ENCODE data around the gene STH.

The STH gene

DNA sequence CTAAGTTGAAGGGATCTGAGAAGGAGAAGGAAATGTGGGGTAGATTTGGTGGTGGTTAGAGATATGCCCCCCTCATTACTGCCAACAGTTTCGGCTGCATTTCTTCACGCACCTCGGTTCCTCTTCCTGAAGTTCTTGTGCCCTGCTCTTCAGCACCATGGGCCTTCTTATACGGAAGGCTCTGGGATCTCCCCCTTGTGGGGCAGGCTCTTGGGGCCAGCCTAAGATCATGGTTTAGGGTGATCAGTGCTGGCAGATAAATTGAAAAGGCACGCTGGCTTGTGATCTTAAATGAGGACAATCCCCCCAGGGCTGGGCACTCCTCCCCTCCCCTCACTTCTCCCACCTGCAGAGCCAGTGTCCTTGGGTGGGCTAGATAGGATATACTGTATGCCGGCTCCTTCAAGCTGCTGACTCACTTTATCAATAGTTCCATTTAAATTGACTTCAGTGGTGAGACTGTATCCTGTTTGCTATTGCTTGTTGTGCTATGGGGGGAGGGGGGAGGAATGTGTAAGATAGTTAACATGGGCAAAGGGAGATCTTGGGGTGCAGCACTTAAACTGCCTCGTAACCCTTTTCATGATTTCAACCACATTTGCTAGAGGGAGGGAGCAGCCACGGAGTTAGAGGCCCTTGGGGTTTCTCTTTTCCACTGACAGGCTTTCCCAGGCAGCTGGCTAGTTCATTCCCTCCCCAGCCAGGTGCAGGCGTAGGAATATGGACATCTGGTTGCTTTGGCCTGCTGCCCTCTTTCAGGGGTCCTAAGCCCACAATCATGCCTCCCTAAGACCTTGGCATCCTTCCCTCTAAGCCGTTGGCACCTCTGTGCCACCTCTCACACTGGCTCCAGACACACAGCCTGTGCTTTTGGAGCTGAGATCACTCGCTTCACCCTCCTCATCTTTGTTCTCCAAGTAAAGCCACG, 28.3 kb downstream of the STH start:
- DNase-seq (ENCODE audit: low spot score) = no peak

DNA sequence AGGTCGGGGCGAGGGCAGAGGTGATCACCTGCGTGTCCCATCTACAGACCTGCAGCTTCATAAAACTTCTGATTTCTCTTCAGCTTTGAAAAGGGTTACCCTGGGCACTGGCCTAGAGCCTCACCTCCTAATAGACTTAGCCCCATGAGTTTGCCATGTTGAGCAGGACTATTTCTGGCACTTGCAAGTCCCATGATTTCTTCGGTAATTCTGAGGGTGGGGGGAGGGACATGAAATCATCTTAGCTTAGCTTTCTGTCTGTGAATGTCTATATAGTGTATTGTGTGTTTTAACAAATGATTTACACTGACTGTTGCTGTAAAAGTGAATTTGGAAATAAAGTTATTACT, 28.9 kb downstream of the STH start:
- no peak for DNase-seq (ENCODE audit: low spot score)

DNA sequence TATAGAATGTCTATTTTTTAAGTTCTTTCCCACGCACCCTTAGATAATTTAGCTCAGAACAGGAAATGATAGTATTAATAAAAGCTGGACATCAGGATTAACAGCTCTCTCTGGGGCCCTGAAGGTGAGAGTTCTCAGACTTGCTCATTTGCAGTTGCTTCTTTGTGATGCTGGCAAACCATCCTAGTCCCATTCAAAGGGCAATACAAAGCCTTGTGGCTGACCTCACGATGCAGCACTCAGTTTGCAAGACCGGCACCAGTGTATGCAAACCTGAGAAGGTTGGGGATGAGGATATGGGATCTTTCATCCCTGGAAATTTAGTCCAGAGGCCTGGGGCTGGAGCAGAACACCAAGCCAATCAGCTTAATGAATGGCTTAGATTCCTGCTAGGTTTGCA, 29.3 kb downstream of the STH start:
- DNase-seq (ENCODE audit: low spot score) = no peak

DNA sequence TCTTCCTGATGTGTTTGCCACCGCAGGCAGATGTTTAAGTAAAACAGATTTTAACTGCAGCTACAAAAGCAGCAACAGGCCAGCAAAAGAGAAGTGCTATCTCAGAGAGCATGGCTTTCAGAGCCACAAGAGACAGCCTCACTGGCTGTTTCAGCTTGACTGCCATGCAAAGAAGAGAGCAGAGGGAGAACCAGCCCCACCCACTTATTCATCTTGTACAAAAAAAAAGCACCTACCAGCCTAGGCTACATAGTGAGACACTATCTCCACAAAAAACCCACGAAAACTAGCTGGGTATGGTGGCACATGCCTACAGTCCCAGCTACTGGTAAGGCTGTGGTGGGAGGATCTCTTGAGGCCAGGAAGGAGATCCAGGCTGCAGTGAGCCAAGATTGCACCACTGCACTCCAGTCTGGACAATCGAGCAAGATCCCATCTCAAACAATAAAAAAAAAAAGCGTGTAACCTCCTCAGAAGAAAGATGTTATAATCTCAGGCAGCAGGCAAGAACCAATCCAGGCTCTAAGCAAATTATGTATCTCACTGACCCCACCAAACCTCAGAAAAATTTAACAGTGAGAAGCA, 30.0 kb downstream of the STH start:
- no peak for DNase-seq (ENCODE audit: low spot score)

DNA sequence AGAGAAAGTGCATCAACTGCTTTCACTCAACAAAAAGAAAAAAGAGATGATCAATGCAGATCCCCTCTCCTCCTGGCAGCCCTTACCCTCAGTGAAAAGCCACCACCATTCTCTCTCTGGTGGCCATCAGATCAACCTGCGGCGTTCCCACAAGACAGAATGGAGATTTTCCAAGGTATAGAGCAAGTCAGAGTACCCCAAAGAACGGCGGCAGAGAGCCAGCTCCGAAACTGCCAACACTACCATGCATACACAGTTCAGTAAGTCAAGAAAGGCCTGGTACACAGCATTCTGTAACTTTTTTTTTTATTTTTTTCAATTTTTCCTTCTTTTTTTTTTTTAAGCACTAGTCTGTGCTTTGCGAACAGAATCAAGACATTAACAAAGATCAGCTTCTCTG, 30.6 kb downstream of the STH start:
- DNase-seq (ENCODE audit: low spot score) = no peak

DNA sequence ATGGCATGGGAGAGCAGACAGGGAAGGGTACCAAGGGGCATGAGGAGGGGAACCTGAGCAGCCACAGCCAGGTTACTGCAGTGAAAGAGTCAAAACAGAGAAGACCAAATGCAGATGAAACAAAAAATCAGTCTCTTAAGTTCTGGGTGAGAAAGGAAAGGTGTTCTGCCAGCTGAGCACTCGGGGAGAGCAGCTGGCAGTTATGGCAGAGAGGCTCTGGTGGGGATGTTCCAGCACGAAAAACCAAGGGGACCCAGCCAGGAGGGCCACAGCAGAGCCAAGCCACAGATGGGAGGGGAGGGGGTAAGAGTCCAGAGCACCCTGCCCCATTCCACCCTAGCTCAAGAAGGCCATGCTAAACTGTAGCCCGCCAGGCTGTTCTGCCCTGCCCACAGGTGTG, 31.7 kb downstream of the STH start:
- no peak for DNase-seq (ENCODE audit: low spot score)

DNA sequence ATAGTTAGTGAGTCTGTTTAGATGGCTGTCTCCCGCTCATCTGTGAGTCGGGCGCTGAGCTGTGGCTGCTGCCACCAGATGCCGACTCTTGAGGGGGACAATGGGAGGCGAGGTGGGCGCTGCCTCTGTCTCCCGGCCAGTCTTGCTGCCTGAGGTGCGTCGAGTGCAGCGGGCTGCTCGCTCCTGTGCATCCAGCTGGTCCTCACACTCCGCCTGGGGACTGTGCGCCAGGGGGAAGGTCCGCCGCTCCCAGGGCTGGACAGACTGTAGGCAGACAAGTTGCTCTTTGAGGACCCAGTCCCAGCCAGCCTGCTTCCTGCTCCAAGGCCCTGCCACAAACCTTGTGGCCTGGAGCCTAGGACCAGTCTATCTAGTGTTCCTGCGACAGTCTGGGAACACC, 32.4 kb downstream of the STH start:
- no peak for DNase-seq (ENCODE audit: low spot score)

DNA sequence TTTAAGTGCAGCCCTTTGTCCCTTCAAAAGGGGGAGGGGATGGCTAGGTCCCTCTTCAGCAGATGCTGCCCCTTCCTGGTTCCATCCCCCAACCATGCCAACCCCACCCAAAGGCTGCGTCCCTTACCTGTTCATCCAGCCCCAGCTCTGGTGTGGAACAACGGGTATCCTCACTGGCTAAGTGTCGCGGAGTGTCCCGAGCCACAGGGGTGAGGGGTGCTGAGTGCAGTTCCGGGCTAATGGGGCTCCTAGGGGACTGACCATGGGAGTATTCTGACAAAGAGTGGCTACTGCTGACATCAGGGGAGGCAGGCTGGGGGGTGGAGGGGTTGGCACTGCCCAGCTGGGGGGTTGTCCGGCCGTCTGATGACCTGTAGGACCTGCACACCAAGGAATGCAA, 32.9 kb downstream of the STH start:
- no peak for DNase-seq (ENCODE audit: low spot score)

DNA sequence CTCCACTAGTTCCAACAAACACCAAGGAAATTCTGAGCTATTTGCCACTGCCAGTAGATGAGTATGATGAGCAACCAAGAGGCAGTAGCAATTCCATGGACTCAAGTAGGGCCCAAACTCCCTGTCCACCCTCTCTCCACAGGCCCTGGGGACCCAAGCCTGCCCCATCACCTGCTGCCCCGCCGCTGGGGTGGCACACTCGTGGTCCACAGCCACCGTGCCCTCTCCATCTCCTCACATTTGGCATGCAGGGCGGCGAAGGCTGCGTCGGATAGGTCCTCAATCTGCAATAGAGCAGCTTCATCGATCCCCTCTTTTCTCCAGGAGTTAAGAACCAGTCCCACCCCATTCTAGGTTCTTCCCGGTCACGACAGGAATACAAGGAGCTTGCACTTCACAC, 33.9 kb downstream of the STH start:
- DNase-seq (ENCODE audit: low spot score) = no peak

DNA sequence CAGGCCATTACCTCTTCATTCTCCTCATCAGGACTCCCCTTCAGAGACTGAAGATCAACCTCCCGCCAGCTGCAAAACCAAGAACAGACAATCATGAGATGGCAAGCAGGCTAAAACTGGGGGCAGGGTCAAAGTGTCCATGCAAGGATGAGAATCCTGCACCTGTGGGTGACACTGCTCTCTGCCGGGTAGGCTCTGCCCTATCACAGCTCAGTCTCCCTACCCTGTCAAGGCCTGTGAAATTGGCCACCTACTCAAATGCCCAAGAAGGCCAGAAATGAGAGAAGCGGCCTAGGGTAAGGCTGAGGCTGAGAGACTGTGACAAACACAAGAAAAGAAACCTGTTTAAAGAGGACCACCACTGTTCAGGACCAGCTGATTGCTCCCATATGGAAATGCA, 34.3 kb downstream of the STH start:
- DNase-seq (ENCODE audit: low spot score) = no peak

DNA sequence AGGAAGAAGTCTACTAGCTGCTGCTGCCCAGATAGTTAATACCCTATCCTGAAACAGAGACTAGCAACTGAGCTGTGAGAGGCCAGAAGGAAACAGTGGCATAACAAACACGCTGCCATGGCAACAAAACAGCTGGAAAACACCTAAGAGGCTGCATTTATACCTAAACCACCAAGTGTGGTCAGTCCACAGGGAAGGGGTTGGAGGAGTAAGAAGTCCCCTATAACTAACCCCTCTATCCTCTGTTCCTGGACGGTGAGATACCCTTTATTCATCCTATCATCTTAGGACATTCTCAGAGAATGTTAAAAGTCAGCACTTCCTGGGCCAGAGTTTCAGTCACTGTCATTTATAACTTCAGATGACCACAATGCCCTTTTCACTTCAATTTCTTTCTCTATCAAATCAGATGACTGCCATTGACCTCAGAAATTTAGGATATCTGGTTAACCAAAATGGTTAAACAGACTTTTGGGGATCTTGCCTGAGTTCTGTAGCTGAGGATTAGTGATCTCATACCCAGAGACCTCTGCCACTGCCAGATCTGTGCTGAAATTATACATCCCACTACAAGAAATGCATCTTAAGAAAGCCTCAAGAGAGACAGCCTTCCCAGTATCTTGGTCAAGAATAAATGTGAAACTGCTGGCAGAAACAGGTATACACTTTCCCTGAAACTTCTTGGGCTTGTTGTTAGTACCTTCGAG, 36.2 kb downstream of the STH start:
- DNase-seq (ENCODE audit: low spot score) = no peak

DNA sequence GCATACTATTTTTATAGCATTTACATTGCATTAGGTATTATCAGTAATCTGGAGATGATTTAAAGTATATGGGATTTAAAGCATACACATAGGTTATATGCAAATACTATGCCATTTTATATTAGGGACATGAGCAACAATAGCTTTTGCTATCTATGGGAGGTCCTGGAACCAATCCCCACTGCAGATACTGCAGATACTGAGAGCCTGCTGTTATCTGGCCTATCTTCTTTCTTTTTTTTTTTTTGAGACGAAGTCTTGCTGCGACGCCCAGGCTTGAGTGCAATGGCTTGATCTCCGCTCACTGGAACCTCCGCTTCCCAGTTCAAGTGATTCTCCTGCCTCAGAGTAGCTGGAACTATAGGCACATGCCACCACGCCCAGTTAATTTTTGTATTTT, 37.4 kb downstream of the STH start:
- DNase-seq (ENCODE audit: low spot score) = no peak

DNA sequence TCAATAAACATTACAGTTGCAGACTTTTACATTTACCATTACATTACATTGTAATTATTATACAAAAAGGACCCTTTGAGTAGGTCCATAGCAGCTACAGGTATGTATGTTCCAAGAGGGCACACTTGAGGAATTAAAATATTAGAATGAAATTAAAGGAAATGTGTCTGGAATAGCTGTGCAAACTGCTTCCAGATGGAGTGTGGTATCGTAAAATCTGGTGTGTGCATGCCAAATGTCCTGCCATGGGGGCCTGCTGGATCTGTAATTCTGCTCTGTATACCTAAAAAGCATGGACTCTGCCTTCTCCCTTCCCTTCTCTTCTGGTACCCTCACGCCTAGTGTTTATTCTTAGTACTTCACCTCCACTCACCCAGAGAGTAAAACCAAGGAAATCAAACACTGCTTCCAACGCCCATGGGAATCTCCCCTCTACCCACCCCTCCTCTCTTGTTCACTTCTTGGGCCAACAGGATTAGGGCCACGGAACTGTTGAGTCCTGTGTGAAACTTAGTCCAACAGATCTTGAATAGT, 38.7 kb downstream of the STH start:
- no peak for DNase-seq (ENCODE audit: low spot score)

DNA sequence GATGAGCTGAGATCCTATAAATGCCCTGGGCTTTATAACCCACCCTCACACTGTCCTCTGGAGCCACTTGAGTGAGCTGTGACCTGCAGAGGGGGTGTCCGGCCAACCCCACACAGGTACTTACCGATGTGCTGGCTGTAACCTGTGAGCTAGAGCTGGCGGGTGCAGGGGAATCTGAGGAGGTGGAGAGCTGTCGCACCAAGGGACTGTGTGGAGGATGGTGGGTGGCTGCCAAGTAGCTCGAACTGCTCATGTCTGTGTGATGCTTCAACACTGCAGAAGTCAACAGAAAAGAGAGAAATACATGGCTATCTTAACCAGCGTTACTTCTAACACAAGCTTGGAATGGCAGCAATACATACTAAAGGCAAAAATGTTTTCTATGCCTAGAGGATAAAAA, 39.4 kb downstream of the STH start:
- peak; percentile 69 for DNase-seq (ENCODE audit: low spot score)

DNA sequence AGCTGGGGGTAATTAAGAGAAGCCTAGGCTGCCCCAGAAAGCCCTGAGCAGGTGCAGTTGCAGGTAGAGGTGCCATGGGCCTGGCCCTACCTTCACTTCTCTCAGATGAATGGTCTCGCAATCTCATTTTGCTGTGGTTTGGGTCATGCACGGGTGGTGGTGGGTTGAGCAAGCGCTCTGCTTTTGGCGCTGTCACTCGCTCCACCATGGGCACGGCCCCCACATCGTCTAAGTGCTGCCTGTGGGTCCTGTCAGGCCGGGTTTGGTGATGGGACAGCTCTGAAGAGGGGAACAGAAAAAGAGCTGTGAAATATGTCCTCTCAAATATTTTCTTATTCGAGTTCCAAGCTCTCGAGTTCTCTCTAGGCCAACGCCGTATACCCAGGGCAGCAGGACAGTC, 39.9 kb downstream of the STH start:
- DNase-seq (ENCODE audit: low spot score) = no peak

DNA sequence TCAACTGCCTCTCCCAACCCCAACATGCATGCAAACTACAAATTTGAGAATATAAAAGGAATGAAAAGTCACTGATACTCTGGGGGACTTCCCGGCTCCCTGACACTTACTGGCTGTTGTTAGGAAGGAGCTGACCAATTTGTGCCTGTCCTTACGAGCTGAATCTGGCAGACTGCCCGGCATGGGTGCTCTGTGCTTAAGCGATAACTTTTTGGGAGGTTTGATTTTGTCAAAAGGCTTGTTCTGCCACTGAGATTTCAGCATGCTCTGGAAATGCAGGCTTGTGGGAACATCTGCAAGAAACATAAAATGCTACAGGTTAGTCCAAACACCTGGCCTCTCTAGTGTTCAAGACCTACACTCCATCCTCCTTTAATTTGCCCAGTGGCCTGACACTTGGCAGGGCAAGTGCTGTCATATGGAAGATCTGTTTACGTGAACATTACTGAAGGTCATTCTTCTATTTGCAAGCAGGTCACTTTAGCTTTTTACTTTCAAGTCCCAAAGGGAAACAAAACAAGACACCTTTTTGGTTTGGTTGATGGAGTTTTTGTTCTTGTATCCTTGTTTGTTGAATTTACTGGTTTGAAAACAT, 40.6 kb downstream of the STH start:
- no peak for DNase-seq (ENCODE audit: low spot score)

DNA sequence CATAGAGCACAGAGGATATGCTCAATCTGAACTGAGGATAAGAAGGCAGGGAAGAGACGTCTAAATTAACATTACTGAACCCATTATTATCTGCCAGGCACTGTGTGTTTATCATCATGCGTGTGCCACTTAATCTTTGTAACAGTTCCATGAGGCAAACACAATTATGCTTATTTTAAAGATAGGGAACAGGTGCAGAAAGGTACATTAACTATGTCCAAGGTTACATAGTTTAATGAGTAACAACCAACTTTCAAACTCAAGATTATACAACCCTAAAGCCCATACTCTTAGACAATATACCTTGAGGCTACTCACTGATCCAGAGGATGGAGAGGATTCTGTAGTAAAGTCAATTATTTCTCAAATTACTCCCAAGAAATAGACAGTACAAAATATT, 43.2 kb downstream of the STH start:
- DNase-seq (ENCODE audit: low spot score) = no peak

DNA sequence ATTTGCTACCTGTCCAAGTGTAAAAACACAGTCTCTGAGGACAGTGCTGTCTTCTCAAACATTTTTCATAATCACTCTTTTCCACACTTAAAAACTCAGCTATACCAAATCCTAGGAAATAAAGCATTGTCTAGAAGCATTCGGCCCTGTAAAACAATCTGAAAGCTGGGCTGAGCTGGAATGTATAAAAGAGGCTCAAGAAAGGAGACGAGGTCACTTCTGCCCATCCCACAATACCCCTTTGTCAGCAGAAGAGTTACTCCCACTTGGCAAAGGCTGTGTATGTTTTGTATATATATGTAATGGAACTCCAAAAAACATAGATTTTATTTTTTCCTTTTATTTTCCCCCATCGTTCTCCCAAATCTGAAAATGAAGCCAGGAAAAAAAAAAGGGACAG, 43.9 kb downstream of the STH start:
- no peak for DNase-seq (ENCODE audit: low spot score)

DNA sequence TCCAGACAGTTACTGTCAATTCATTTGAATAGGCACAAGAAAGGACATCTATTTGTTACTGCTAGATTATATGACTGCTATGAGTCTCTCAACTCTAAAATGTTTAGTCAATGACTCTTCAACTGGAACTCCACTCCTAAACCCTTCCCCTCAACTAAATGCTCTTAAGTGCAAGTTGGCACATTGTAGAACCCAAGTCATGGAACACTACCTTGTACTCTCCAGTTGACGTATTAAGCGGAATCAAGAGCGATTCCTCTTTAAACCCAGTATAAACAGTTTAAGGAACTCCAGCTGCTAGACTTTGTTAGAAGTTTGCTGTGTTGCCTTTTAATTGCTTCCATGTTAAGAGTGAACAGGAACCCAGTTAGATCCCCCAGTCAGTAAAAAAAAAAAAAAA, 44.6 kb downstream of the STH start:
- no peak for DNase-seq (ENCODE audit: low spot score)

DNA sequence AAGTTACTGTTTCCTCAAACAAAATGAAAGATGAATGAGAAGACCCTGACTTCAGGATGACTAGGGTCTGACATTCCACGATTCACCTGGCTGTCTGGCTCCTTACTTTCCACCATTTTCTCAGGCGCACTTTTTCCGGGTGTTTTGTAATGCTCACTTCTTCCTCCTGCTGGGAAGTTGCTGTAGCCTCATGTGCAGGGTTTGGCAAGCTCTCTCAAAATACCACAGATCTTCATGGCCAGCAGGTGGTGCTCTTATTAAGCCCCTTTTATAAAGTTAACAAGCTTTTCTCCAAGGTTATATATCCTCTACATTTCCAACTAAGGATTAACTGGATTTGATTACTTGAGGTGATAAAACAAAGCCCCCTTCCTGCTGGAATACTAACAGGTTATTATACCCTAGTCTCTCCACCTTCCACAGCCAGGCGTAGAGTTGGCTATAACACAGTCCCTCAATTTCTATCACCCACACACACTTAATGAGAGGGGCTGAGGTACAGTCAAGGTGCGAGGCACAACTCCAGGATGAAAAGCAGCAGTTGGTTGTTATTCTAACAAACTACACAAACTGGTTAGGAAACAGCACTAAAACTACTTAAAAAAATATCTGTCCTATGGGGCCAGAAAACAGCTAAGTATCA, 45.4 kb downstream of the STH start:
- peak; percentile 92 for DNase-seq (ENCODE audit: low spot score)

DNA sequence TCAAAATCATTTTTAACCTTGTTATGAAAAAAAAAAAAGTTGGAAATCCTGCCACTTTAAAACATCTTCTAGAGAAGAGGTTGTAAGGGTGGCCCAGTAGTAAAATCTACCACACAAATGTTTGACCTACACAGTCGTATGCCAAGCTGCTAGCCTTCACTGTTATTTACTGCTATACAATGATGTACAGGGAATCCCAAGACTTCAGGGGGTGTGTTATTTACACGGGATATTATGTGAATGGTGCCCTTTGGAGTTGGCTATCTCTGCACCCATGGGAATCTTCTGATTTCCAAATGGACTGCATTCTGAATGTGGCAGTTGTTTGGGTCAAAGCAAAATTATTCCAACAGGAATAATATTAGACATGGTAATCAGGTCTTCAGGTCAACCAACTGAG, 45.9 kb downstream of the STH start:
- no peak for DNase-seq (ENCODE audit: low spot score)

DNA sequence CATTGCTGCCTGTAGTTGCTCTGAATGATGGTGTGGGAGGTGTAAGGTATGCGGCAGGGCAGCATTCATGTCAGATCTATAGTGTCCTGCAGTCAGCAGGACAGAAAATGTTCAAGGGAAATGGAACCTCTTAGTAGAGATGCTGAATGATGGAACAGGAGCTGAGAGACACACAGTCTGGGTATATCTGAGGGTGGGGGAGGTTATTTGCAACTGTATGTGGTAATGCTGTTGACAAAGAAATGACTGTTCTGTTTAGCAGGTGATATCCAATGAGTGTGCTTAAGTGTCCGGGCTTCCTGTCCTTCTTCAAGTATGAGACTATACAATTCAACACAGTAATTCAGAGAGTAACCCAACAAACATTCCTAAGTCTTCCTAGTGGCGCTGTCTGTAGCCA, 46.6 kb downstream of the STH start:
- DNase-seq (ENCODE audit: low spot score) = no peak

All from Ammon's horn (tissue), 1 donor.